Peyer's patch (tissue), 4 donors: ENCODE measurements around the gene MYO1B. TPM values are rescaled to one million over a fixed set of nuclear protein-coding genes. Genes with fewer than 3 reads are reported as not detected.

Source experiments
- DNase-seq, 3 donors: peaks; one replicate each; pipeline ENCODE4 v3.0.0-alpha.2; 2017 to 2019
- H3K27ac ChIP-seq, 4 donors: fragments of 200-600 bp; sonication (generic); one replicate each; pipeline ENCODE4 v1.5.1; 2016 to 2019
- H3K27me3 ChIP-seq, 2 donors: fragments of 200-600 bp; sonication (generic); one replicate each; pipeline ENCODE4 v1.5.1; 2019
- H3K36me3 ChIP-seq, 3 donors: fragments of 200-600 bp; sonication (generic); one replicate each; pipeline ENCODE4 v1.5.1; 2016 to 2019
- H3K4me1 ChIP-seq, 4 donors: fragments of 200-600 bp; sonication (generic); one replicate each; pipeline ENCODE4 v1.5.1; 2016 to 2019
- H3K4me3 ChIP-seq, 4 donors: fragments of 200-600 bp; sonication (generic); 1 replicate in 3 of 4; 2 replicates in 1 of 4; pipeline ENCODE4 v1.5.1; 2016 to 2019; ENCODE audit warnings: mild to moderate bottlenecking in 1 of 4
- H3K9me3 ChIP-seq, 4 donors: fragments of 200-600 bp; sonication (generic); one replicate each; pipeline ENCODE4 v1.5.1; 2016 to 2019; ENCODE audit warnings: mild to moderate bottlenecking in 1 of 4
- POLR2A ChIP-seq, 2 donors: fragments of 450-650 bp; IDR thresholded peaks; one replicate each; pipeline ENCODE4 v1.5.1; 2017; ENCODE audit warnings: antibody characterized with exemption in 2 of 2, mild to moderate bottlenecking in 2 of 2, moderate library complexity in 2 of 2
- total RNA-seq, 4 donors: library from RNA; depleted of rRNA; stranded (reverse); fragments of >200 nt; gene quantifications; one replicate each; pipeline ENCODE4 v1.1.0, GENCODE V29; 2016
- TF ChIP-seq, protein P1 (sequence below), 6 experiments: fragments of 450-650 bp in 4 of 6; fragments of 200-600 bp in 2 of 6; sonication (generic) in 1 of 6; IDR thresholded peaks; one replicate each; pipeline ENCODE4 v1.5.1; 2017 to 2019; ENCODE audit warnings: antibody characterized with exemption in 6 of 6, mild to moderate bottlenecking in 3 of 6, moderate library complexity in 1 of 6

MYO1B gene
- total RNA-seq, 4 donors from 2014 or later = 13.1 to 25.5 (median 19.4) TPM

DNA sequence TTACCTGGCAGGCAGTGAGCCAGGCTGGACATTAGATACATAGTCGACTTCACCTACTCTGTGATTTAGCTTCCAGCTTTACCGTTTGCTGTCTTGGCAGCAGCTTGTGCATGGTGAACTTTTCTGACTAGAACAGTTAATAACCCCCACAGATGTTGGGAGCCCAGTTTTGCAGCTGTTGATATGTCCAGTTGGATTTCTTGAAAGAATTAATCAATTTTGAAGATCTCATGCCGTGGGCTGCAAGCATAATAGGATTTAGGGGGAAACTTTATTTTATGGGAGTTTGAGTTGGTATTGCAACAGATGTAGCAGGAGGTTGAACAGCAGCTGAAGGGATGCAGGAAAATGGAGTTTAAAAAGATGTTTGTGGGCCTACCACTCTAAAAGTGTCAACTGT lies 13.8 kb downstream of the MYO1B start:
- no peaks in the 10 kb centered on the region for H3K36me3 ChIP-seq
- TF ChIP-seq POLR2A (IDR thresholded peaks at IDR 0.05) = no peak
- TF ChIP-seq, protein P1, sequence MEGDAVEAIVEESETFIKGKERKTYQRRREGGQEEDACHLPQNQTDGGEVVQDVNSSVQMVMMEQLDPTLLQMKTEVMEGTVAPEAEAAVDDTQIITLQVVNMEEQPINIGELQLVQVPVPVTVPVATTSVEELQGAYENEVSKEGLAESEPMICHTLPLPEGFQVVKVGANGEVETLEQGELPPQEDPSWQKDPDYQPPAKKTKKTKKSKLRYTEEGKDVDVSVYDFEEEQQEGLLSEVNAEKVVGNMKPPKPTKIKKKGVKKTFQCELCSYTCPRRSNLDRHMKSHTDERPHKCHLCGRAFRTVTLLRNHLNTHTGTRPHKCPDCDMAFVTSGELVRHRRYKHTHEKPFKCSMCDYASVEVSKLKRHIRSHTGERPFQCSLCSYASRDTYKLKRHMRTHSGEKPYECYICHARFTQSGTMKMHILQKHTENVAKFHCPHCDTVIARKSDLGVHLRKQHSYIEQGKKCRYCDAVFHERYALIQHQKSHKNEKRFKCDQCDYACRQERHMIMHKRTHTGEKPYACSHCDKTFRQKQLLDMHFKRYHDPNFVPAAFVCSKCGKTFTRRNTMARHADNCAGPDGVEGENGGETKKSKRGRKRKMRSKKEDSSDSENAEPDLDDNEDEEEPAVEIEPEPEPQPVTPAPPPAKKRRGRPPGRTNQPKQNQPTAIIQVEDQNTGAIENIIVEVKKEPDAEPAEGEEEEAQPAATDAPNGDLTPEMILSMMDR (IDR thresholded peaks at IDR 0.05) = no peak
- no peaks in the 10 kb centered on the region for H3K9me3 ChIP-seq
- no peaks in the 10 kb centered on the region for H3K27me3 ChIP-seq
- no peaks in the 10 kb centered on the region for H3K4me1 ChIP-seq
- H3K4me3 ChIP-seq = no peak overlapping the region
- no peak overlapping the region for H3K27ac ChIP-seq
- no peak for DNase-seq

DNA sequence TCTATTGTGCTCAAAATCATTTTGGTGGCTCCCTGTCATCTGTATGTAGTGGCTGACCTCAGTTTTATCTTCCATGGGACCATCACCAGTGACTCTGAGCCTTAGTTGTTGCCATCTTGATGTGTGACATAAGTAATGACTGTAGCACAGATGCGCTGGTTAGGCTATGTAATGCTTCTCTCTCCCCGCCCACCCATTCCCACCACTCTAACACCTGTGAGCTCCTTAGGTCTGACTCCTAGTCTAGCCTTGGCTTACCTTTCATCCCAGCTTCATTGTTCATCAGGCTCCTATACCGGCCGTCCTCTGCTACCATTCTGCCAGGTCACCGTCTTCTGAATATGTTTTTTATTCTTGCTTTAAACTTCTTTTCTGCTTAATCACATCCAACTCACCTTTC lies 17.2 kb downstream of the MYO1B start:
- no peak for TF ChIP-seq POLR2A (IDR thresholded peaks at IDR 0.05)
- TF ChIP-seq, protein P1 (IDR thresholded peaks at IDR 0.05) = no peak
- Histone ChIP-seq H3K36me3 (no peaks in the 10 kb centered on the region), H3K27ac (no peak overlapping the region), H3K27me3 (no peaks in the 10 kb centered on the region), H3K9me3 (no peaks in the 10 kb centered on the region), H3K4me1 (no peaks in the 10 kb centered on the region), H3K4me3 (no peak overlapping the region)
- DNase-seq = no peak

DNA sequence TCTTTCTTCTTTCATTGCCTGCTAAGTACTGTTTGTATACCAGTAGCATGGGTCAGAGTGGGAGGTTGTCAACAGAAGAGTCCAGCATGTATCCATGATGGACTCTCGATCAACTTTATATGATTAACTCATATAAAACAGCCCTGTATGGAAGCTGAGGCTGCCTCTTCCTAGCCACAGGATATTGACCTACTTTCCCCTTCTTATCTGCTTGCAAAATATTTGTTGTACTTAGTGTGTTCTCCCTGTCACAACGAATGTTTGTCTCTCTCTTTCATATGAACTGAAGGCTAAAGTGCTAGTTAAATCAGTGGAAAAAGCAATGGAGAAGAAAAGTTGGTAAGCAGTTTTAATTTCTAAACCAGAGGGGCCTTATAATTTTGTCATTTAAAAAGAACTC lies 17.8 kb downstream of the MYO1B start:
- Histone ChIP-seq H3K4me1 (no peaks in the 10 kb centered on the region), H3K36me3 (no peaks in the 10 kb centered on the region), H3K27ac (no peak overlapping the region), H3K27me3 (no peaks in the 10 kb centered on the region), H3K4me3 (no peak overlapping the region), H3K9me3 (no peaks in the 10 kb centered on the region)
- DNase-seq = no peak
- no peak for TF ChIP-seq POLR2A (IDR thresholded peaks at IDR 0.05)

DNA sequence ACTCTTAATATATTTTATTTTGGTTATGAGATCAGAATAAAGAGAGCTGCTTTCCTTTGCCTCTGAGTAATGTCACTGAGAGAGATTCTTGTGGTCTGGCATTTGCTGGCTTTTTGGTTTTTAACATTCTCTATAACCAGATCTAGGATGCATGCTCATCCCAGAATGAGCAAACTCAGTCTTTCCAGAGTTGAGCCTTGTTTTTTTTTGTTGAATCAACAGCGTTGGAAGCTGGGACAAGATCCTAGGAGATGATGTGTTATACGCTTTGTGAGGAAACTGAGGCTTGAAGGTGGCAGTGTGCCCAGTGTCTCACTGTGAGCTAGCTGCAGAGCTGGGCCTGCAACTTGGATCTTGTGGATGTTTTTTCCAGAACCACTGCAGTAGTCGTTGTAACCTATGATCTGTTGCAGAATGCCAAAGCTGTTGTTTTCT lies 19.5 kb downstream of the MYO1B start:
- Histone ChIP-seq H3K4me3 (peak overlapping the region in 1 of 4 donors; percentile 19), H3K27me3 (no peaks in the 10 kb centered on the region), H3K36me3 (no peaks in the 10 kb centered on the region), H3K27ac (peak overlapping the region in 1 of 4 donors; percentile 35), H3K4me1 (no peaks in the 10 kb centered on the region), H3K9me3 (no peaks in the 10 kb centered on the region)
- TF ChIP-seq, protein P1 (IDR thresholded peaks at IDR 0.05) = no peak
- TF ChIP-seq POLR2A (IDR thresholded peaks at IDR 0.05) = no peak
- no peak for DNase-seq

DNA sequence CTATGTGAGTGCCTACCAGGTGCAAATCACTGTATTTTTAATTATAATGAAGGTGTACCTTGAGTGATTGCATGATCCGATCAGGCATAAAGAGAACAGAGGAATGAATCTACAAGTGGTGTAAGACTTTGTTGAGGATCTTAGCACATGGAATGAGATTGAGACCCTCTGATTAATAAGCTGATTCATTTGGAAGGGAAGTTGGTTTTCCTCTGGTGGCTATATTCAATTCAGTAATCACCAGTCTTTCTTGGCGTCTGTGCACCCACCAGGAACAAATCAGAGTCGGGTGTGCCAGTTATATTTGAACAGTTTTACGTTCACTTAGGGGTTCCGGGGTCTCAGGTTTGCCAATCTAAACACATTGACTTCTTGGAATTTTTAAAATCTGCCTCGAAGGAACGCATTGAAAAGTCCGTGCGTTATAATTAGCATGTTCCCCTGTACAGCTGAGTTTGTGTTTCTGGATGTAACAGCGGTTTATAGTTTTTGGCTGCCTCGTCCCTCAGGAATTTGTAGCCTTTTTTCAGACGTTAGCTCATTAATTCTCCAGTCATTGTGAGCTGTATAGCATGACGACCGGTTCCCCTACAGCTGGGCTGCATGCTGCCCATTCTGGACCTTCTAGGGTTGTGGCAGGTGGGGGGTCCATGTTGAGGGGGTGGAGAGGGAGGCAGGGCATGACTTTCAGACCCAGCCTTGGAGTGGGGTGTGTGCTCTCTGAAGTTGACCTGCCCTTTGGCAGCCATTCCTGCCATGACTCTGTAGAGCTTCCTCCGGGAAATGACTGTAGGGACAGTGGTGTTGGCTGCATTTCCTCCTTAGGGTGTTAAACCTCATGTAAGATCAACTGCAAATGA lies 20.3 kb downstream of the MYO1B start:
- Histone ChIP-seq H3K4me3 (peak overlapping the region in 1 of 4 donors; percentile 19), H3K4me1 (no peaks in the 10 kb centered on the region), H3K9me3 (no peaks in the 10 kb centered on the region), H3K36me3 (no peaks in the 10 kb centered on the region), H3K27me3 (no peaks in the 10 kb centered on the region), H3K27ac (peak overlapping the region in 2 of 4 donors; percentile 43 to 51)
- DNase-seq = no peak
- TF ChIP-seq POLR2A (IDR thresholded peaks at IDR 0.05) = no peak
- TF ChIP-seq, protein P1 (IDR thresholded peaks at IDR 0.05) = no peak

DNA sequence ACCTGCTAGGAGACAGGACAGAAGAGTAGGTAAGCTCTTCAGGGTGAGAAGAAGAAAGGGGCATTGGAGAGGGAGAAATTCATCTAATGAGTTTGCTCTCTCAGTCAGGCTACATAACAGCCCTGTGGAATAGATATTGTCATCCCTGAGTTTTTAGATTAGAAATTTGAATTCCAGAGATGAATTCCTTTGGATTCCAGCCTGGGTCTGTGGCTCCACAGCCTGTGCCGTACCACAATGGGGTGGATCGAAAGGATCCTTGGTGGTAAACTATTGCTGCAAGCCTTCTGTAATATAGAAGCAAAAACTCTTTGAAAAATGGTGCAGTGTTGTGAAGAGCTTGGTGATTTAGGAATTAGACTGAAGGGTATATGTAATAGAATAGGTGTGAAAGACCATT lies 21.0 kb downstream of the MYO1B start:
- DNase-seq = no peak
- no peaks in the 10 kb centered on the region for H3K27me3 ChIP-seq
- no peak overlapping the region for H3K4me3 ChIP-seq
- TF ChIP-seq, protein P1 (IDR thresholded peaks at IDR 0.05) = no peak
- no peak for TF ChIP-seq POLR2A (IDR thresholded peaks at IDR 0.05)
- H3K36me3 ChIP-seq = no peaks in the 10 kb centered on the region
- H3K9me3 ChIP-seq = no peaks in the 10 kb centered on the region
- H3K27ac ChIP-seq = peak overlapping the region in 2 of 4 donors; percentile 43 to 51
- no peaks in the 10 kb centered on the region for H3K4me1 ChIP-seq
